Progenitor cell of endocrine pancreas (in vitro differentiated cells): ENCODE results near the gene SH2D7. TPM values are rescaled to one million over a fixed set of nuclear protein-coding genes. Genes with fewer than 3 reads are reported as not detected.

Experiments used
- DNase-seq: peaks from one replicate; pipeline ENCODE4 v3.0.0; 2021; ENCODE audit warnings: low spot score; ENCODE audit not compliant: unreplicated experiment
- H3K27ac Mint-ChIP-seq: 2 replicates; pipeline ENCODE4 v1.8.0; 2021; ENCODE audit warnings: mild to moderate bottlenecking, moderate library complexity, mixed read lengths
- H3K27me3 Mint-ChIP-seq: 2 replicates; pipeline ENCODE4 v1.8.0; 2021; ENCODE audit warnings: mixed read lengths
- H3K36me3 Mint-ChIP-seq: 2 replicates; pipeline ENCODE4 v1.8.0; 2022; ENCODE audit warnings: mixed read lengths; ENCODE audit not compliant: insufficient read depth
- H3K4me1 Mint-ChIP-seq: 2 replicates; pipeline ENCODE4 v1.8.0; 2021; ENCODE audit warnings: low read depth, mixed read lengths
- H3K4me3 Mint-ChIP-seq: 2 replicates; pipeline ENCODE4 v1.8.0; 2021; ENCODE audit warnings: low read depth, mild to moderate bottlenecking, moderate library complexity, mixed read lengths
- H3K9me3 Mint-ChIP-seq: 2 replicates; pipeline ENCODE4 v1.8.0; 2021; ENCODE audit warnings: low read depth, mixed read lengths
- total RNA-seq: library from RNA; stranded (reverse); gene quantifications from 2 replicates; pipeline ENCODE4 v1.2.1, GENCODE V29; 2021
- TF ChIP-seq, protein P1 (sequence below): fragments of 200-600 bp; sonication (generic); IDR thresholded peaks from one replicate; pipeline ENCODE4 v1.5.0; 2021; ENCODE audit warnings: antibody characterized with exemption, mild to moderate bottlenecking; ENCODE audit not compliant: unreplicated experiment

The SH2D7 gene
- total RNA-seq, 1 donor from 2014 or later, result not detected

DNA sequence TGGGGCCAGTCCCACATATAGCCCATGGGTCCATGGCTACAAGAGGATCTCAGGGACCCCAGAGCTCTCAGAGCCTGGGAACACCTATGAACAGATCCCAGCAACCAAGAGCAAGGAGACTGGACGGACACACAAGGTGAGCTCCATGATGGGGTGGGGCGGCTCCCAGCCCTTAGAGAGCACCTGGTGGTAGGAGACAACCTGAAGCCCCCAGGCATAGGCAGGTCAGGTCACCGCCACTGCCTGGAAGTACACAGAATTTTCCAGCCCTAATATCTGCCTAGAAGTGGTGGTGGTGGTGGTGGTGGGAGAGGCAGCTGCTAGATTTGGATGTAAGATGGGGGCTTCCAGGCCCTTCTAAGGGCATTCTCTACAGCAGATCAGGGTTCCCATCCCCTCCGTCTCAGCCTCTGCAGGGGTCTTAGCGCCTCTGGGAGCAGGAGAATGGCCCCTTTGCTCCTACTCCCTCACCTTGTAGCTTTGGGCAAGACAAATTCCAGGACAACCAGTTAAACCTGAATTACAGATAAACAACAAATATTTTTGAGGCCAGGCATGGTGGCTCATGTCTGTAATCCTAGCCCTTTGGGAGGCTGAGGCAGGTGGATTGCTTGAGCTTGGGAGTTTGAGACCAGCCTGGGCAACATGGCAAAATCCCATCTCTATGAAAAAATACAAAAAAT, 9.2 kb downstream of the SH2D7 start:
- no peak overlapping the region for H3K4me3 Mint-ChIP-seq
- TF ChIP-seq, protein P1, sequence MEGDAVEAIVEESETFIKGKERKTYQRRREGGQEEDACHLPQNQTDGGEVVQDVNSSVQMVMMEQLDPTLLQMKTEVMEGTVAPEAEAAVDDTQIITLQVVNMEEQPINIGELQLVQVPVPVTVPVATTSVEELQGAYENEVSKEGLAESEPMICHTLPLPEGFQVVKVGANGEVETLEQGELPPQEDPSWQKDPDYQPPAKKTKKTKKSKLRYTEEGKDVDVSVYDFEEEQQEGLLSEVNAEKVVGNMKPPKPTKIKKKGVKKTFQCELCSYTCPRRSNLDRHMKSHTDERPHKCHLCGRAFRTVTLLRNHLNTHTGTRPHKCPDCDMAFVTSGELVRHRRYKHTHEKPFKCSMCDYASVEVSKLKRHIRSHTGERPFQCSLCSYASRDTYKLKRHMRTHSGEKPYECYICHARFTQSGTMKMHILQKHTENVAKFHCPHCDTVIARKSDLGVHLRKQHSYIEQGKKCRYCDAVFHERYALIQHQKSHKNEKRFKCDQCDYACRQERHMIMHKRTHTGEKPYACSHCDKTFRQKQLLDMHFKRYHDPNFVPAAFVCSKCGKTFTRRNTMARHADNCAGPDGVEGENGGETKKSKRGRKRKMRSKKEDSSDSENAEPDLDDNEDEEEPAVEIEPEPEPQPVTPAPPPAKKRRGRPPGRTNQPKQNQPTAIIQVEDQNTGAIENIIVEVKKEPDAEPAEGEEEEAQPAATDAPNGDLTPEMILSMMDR, result no peak
- H3K4me1 Mint-ChIP-seq, result no peaks in the 10 kb centered on the region
- DNase-seq, result no peak
- H3K27me3 Mint-ChIP-seq, result no peaks in the 10 kb centered on the region
- peak overlapping the region; percentile 49 for H3K27ac Mint-ChIP-seq
- H3K9me3 Mint-ChIP-seq, result no peaks in the 10 kb centered on the region
- peaks cover 7% of the 10 kb centered on the region for H3K36me3 Mint-ChIP-seq

DNA sequence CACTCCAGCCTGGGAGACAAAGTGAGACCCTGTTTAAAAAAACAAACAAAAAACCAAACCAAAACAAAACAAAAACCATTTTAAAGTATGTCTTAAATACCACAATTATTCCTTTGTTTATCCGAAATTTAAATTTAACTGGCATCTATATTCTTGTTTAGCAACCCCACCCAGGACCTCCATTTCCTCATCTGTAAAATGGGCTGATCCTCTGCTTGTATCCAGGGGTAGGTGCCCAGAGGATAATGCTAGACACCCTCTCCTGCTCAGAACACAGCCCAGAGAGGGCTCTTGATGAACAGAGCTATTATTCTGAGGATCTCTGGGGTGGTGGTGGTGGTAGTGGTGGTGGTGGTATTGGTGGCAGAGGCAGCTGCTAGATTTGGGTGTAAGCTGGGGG, 9.8 kb downstream of the SH2D7 start:
- Mint-ChIP-seq H3K4me3 (no peak overlapping the region), H3K9me3 (no peaks in the 10 kb centered on the region), H3K27ac (no peak overlapping the region), H3K27me3 (no peaks in the 10 kb centered on the region), H3K4me1 (no peaks in the 10 kb centered on the region), H3K36me3 (peaks cover 7% of the 10 kb centered on the region)
- TF ChIP-seq, protein P1, result no peak
- DNase-seq, result no peak

- no peak overlapping the region for H3K27ac Mint-ChIP-seq
- H3K9me3 Mint-ChIP-seq, result no peaks in the 10 kb centered on the region
- no peak overlapping the region for H3K4me3 Mint-ChIP-seq
- TF ChIP-seq, protein P1, result no peak
- no peaks in the 10 kb centered on the region for H3K27me3 Mint-ChIP-seq
- H3K4me1 Mint-ChIP-seq, result no peaks in the 10 kb centered on the region
- peaks cover 9% of the 10 kb centered on the region for H3K36me3 Mint-ChIP-seq
- no peak for DNase-seq
Observed at GRCh38 chr15:78102741-78103140, 10.4 kb downstream of the SH2D7 start.

GRCh38 chr15:78103406-78104118, 11.2 kb downstream of the SH2D7 start:
- Mint-ChIP-seq H3K4me3 (no peak overlapping the region), H3K9me3 (no peaks in the 10 kb centered on the region), H3K36me3 (peaks cover 9% of the 10 kb centered on the region), H3K27me3 (no peaks in the 10 kb centered on the region), H3K4me1 (no peaks in the 10 kb centered on the region), H3K27ac (no peak overlapping the region)
- DNase-seq, result no peak
- TF ChIP-seq, protein P1, result no peak

DNA sequence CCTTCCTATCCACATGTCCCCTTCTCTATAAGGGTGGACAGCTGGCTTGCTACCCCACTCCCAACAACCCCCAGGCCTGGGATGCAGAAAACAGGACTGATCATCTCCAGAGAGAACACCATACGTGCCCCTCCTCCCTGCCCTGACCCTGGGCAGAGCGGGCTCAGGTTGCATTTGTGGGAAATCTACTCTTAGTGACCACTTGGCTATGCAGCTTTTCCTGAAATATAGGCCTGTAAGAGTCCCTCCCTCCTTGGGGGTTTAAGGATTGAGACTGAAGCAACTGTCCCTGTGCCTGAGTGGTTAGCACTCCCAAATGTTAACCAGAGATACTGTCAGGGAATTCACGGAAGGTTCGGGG, 11.7 kb downstream of the SH2D7 start:
- H3K36me3 Mint-ChIP-seq, result peaks cover 9% of the 10 kb centered on the region
- no peaks in the 10 kb centered on the region for H3K9me3 Mint-ChIP-seq
- no peak overlapping the region for H3K4me3 Mint-ChIP-seq
- TF ChIP-seq, protein P1, result no peak
- no peaks in the 10 kb centered on the region for H3K27me3 Mint-ChIP-seq
- DNase-seq, result no peak
- no peaks in the 10 kb centered on the region for H3K4me1 Mint-ChIP-seq
- no peak overlapping the region for H3K27ac Mint-ChIP-seq
